Measurements from ENCODE around the gene FAM169A.

DNA sequence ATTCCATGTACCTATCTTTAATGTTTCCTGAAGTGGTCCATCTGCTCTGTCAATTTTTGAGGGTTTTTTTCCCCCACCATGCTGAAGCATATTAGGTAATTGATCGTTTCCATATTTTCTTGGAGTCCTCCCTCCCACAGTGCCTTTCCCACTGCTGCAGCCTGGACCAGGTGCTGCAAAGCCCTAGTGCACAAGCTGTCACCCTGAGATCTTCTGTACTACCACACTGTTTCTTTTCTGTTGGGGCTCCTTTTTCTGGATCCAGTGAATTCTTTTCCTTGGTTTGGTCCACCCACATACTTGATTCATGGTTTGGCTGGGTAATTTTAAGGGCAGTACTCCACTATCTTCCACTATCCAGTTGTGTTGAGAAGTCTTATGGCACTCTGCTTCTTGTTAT is 30.9 kb upstream of the FAM169A start:
- TF ChIP-seq POLR2A (IDR thresholded peaks at IDR 0.05; ENCODE audit: low read depth, low read length) (no peak), POLR2AphosphoS5 (IDR thresholded peaks at IDR 0.05; ENCODE audit: insufficient read depth, low read depth, low read length) (no peak), FOS (IDR thresholded peaks at IDR 0.05; ENCODE audit: borderline replicate concordance, insufficient read depth, low read length) (no peak), EZH2 (IDR thresholded peaks at IDR 0.05; ENCODE audit: borderline replicate concordance, low read depth, low read length, severe bottlenecking) (no peak)
- TF ChIP-seq, protein P1, sequence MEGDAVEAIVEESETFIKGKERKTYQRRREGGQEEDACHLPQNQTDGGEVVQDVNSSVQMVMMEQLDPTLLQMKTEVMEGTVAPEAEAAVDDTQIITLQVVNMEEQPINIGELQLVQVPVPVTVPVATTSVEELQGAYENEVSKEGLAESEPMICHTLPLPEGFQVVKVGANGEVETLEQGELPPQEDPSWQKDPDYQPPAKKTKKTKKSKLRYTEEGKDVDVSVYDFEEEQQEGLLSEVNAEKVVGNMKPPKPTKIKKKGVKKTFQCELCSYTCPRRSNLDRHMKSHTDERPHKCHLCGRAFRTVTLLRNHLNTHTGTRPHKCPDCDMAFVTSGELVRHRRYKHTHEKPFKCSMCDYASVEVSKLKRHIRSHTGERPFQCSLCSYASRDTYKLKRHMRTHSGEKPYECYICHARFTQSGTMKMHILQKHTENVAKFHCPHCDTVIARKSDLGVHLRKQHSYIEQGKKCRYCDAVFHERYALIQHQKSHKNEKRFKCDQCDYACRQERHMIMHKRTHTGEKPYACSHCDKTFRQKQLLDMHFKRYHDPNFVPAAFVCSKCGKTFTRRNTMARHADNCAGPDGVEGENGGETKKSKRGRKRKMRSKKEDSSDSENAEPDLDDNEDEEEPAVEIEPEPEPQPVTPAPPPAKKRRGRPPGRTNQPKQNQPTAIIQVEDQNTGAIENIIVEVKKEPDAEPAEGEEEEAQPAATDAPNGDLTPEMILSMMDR (IDR thresholded peaks at IDR 0.05; ENCODE audit: extremely low read depth in 1 of 2, insufficient read depth in 1 of 2, low read depth in 1 of 2, low read length in 2 of 2) = no peak
